Lower leg skin (tissue), 4 donors: ENCODE measurements around the gene FOXP2. TPM values are rescaled to one million over a fixed set of nuclear protein-coding genes. Genes with fewer than 3 reads are reported as not detected.
"Not testable (repeated sequence)": the region's sequence is repeated elsewhere in the genome, so short reads cannot be mapped to it uniquely, and the experiment has no call there.

Source experiments
- DNase-seq, 2 donors: peaks; one replicate each; pipeline ENCODE4 v3.0.0-alpha.2; 2019; ENCODE audit warnings: low spot score in 2 of 2
- H3K4me3 ChIP-seq: fragments of 200-600 bp; sonication (generic); 2 replicates; pipeline ENCODE4 v1.5.1; 2017; ENCODE audit warnings: mild to moderate bottlenecking, low read depth; ENCODE audit not compliant: poor library complexity, severe bottlenecking
- CTCF ChIP-seq, 3 donors: fragments of 450-650 bp; IDR thresholded peaks; one replicate each; pipeline ENCODE4 v1.5.1; 2016; ENCODE audit warnings: antibody characterized with exemption in 3 of 3, mild to moderate bottlenecking in 3 of 3, moderate library complexity in 2 of 3
- POLR2A ChIP-seq, 2 donors: fragments of 450-650 bp; IDR thresholded peaks; one replicate each; pipeline ENCODE4 v1.6.1; 2016 to 2017; ENCODE audit warnings: antibody characterized with exemption in 2 of 2, mild to moderate bottlenecking in 1 of 2, moderate library complexity in 1 of 2
- WGBS, 2 donors: methylation state at CpG; one replicate each; pipeline ENCODE4 v1.1.5; 2018; 5-methylcytosine and 5-hydroxymethylcytosine counted together
- intact Hi-C: fragments of 100-400 bp; cut with DNase I; formaldehyde crosslinking; loops from one replicate; pipeline ENCODE4 v1.15.0; 2023; ENCODE audit warnings: low total_unique reads
- total RNA-seq, 4 donors: library from RNA; depleted of rRNA; stranded (reverse); fragments of >200 nt; gene quantifications; one replicate each; pipeline ENCODE4 v1.1.0, GENCODE V29; 2016

The FOXP2 gene
- total RNA-seq, 4 donors from 2014 or later: 11.9 to 23.6 (median 18.8) TPM

GRCh38 chr7:114539575-114539974 is 125.0 kb downstream of the FOXP2 start:
- TF ChIP-seq POLR2A (IDR thresholded peaks at IDR 0.05): no peak
- TF ChIP-seq CTCF (IDR thresholded peaks at IDR 0.05): no peak
- intact Hi-C loops: no loop called here
- H3K4me3 ChIP-seq: no peak overlapping the region
- no peak for DNase-seq

- no peak for DNase-seq
- TF ChIP-seq CTCF (IDR thresholded peaks at IDR 0.05): no peak
- no peak for TF ChIP-seq POLR2A (IDR thresholded peaks at IDR 0.05)
- 88 to 91% methylated on average over 1 of the region's 1 CpG for WGBS, 2 donors
- no peak overlapping the region for H3K4me3 ChIP-seq
- intact Hi-C loops: no loop called here
These were observed 125.7 kb downstream of the FOXP2 start for GRCh38 chr7:114540291-114540690.

- H3K4me3 ChIP-seq, DNase-seq, intact Hi-C loops: not testable (repeated sequence)
- 95 to 96% methylated on average over 14 of the region's 14 CpGs for WGBS, 2 donors
These were observed 132.7 kb downstream of the FOXP2 start for GRCh38 chr7:114547346-114547745.

- 26 to 27% methylated on average over 1 of the region's 1 CpG for WGBS, 2 donors
- intact Hi-C loops: no loop called here
- H3K4me3 ChIP-seq: no peak overlapping the region
- no peak for DNase-seq
- TF ChIP-seq POLR2A (IDR thresholded peaks at IDR 0.05): no peak
- no peak for TF ChIP-seq CTCF (IDR thresholded peaks at IDR 0.05)
These were observed 133.7 kb downstream of the FOXP2 start for GRCh38 chr7:114548081-114548980.

- intact Hi-C loops: no loop called here
- DNase-seq: peak in 1 of 2 donors; percentile 24
- WGBS, 2 donors: 40 to 47% methylated on average over 6 of the region's 6 CpGs
- no peak overlapping the region for H3K4me3 ChIP-seq
- no peak for TF ChIP-seq CTCF (IDR thresholded peaks at IDR 0.05)
- no peak for TF ChIP-seq POLR2A (IDR thresholded peaks at IDR 0.05)
These were observed 140.3 kb downstream of the FOXP2 start for GRCh38 chr7:114554781-114555537.

GRCh38 chr7:114567416-114567815 is 152.8 kb downstream of the FOXP2 start:
- intact Hi-C loops: no loop called here
- 70 to 73% methylated on average over 2 of the region's 2 CpGs for WGBS, 2 donors
- DNase-seq: no peak
- no peak overlapping the region for H3K4me3 ChIP-seq
- no peak for TF ChIP-seq CTCF (IDR thresholded peaks at IDR 0.05)
